ENCODE data around the gene F2RL1. TPM values are rescaled to one million over a fixed set of nuclear protein-coding genes. Genes with fewer than 3 reads are reported as not detected.
"Not testable (repeated sequence)": the region's sequence is repeated elsewhere in the genome, so short reads cannot be mapped to it uniquely, and the experiment has no call there.

The F2RL1 gene
- total RNA-seq, 2 donors from 2014 or later: not detected

GRCh38 chr5:76791461-76791860, 27.4 kb upstream of the F2RL1 start:
- DNase-seq (ENCODE audit: low spot score) (no peak), ATAC-seq (no peak)
- Mint-ChIP-seq H3K27ac (no peak overlapping the region), H3K36me3 (no peaks in the 10 kb centered on the region), H3K4me3 (no peak overlapping the region), H3K9me3 (no peaks in the 10 kb centered on the region), H3K4me1 (ENCODE audit: low read depth in 2 of 2) (peaks cover 7 to 16% of the 10 kb centered on the region in 2 donors), H3K27me3 (peaks cover 0 to 3% of the 10 kb centered on the region in 2 donors)

- ATAC-seq (no peak), DNase-seq (ENCODE audit: low spot score) (no peak)
- H3K27me3 Mint-ChIP-seq: peaks cover 2 to 4% of the 10 kb centered on the region in 2 donors
- peaks cover 6 to 13% of the 10 kb centered on the region in 2 donors for H3K4me1 Mint-ChIP-seq (ENCODE audit: low read depth in 2 of 2)
- no peak overlapping the region for H3K4me3 Mint-ChIP-seq
- H3K9me3 Mint-ChIP-seq: no peaks in the 10 kb centered on the region
- no peaks in the 10 kb centered on the region for H3K36me3 Mint-ChIP-seq
- no peak overlapping the region for H3K27ac Mint-ChIP-seq
Measured at GRCh38 chr5:76794871-76795270, 24.0 kb upstream of the F2RL1 start.

GRCh38 chr5:76799588-76799987, 19.2 kb upstream of the F2RL1 start:
- Mint-ChIP-seq H3K27ac (no peak overlapping the region), H3K9me3 (no peaks in the 10 kb centered on the region), H3K4me3 (no peak overlapping the region), H3K4me1 (ENCODE audit: low read depth in 2 of 2) (no peaks in the 10 kb centered on the region), H3K27me3 (peaks cover 17 to 25% of the 10 kb centered on the region in 2 donors), H3K36me3 (no peaks in the 10 kb centered on the region)
- DNase-seq (ENCODE audit: low spot score) (no peak), ATAC-seq (no peak)

DNA sequence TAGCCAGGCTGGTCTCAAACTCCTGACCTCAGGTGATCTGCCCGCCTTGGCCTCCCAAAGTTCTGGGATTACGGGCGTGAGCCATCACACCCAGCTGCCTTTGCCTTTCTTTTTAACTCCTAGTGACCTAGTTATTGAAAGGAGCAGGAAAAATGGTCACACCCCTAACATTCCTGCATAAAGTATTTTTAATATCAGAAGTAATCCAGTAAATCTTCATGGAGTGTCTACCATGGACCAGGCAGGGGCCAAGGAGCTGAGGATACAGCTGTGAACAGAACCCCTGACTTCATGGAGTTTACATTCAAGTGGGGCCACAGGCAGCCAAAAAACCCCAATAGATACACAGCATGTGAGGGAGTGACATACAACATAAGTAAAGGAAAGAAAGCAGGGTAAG, 18.3 kb upstream of the F2RL1 start:
- Mint-ChIP-seq H3K4me3 (no peak overlapping the region), H3K36me3 (no peaks in the 10 kb centered on the region), H3K9me3 (no peaks in the 10 kb centered on the region), H3K4me1 (ENCODE audit: low read depth in 2 of 2) (no peaks in the 10 kb centered on the region), H3K27ac (no peak overlapping the region), H3K27me3 (peaks cover 17 to 25% of the 10 kb centered on the region in 2 donors)
- ATAC-seq (no peak), DNase-seq (ENCODE audit: low spot score) (no peak)

DNA sequence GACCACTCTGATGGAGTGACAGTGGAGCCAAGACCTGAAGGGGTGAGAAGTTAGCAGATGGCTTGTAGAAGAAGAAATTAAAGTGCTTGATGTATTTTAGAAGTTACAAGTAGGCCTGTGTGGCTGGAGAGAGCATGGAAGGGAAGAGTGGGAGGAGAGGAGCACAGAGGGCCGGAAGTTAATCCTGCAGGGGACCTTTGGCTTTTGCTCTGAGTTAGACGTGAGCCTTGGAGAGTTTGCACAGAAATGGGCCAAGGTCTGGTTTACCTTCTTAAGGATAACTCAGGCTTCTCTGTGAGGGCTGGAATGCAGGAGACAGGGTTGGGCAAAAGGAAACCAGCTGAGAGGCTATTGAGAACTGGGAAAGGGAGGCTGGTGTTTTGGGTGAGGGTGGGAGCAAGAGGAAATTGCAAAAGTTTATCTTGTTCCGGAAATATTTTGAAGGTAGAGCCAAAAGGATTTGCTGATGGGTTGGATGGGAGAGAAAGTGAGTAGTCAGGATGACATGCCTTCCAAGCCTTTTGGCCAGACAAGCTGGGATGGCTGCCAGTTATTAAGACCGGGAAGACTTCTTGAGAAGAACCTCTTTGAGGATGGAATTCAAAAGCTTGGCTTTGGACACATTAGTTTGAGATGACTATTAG, 17.5 kb upstream of the F2RL1 start:
- Mint-ChIP-seq H3K9me3 (no peaks in the 10 kb centered on the region), H3K27ac (no peak overlapping the region), H3K27me3 (peaks cover 17 to 25% of the 10 kb centered on the region in 2 donors), H3K4me3 (no peak overlapping the region), H3K4me1 (ENCODE audit: low read depth in 2 of 2) (no peaks in the 10 kb centered on the region), H3K36me3 (no peaks in the 10 kb centered on the region)
- ATAC-seq (no peak), DNase-seq (ENCODE audit: low spot score) (no peak)

- no peaks in the 10 kb centered on the region for H3K4me1 Mint-ChIP-seq (ENCODE audit: low read depth in 2 of 2)
- H3K4me3 Mint-ChIP-seq: no peak overlapping the region
- no peak overlapping the region for H3K27ac Mint-ChIP-seq
- DNase-seq (ENCODE audit: low spot score) (no peak), ATAC-seq (no peak)
- H3K9me3 Mint-ChIP-seq: no peaks in the 10 kb centered on the region
- no peaks in the 10 kb centered on the region for H3K36me3 Mint-ChIP-seq
- H3K27me3 Mint-ChIP-seq: peaks cover 17 to 25% of the 10 kb centered on the region in 2 donors
Measured at GRCh38 chr5:76801803-76802195, 17.0 kb upstream of the F2RL1 start.

- Mint-ChIP-seq H3K4me3 (no peak overlapping the region), H3K27me3 (peaks cover 17 to 25% of the 10 kb centered on the region in 2 donors), H3K27ac (no peak overlapping the region), H3K9me3 (no peaks in the 10 kb centered on the region), H3K36me3 (no peaks in the 10 kb centered on the region), H3K4me1 (ENCODE audit: low read depth in 2 of 2) (no peaks in the 10 kb centered on the region)
- DNase-seq (ENCODE audit: low spot score) (no peak), ATAC-seq (no peak)
Measured at GRCh38 chr5:76804266-76804665, 14.6 kb upstream of the F2RL1 start.

DNA sequence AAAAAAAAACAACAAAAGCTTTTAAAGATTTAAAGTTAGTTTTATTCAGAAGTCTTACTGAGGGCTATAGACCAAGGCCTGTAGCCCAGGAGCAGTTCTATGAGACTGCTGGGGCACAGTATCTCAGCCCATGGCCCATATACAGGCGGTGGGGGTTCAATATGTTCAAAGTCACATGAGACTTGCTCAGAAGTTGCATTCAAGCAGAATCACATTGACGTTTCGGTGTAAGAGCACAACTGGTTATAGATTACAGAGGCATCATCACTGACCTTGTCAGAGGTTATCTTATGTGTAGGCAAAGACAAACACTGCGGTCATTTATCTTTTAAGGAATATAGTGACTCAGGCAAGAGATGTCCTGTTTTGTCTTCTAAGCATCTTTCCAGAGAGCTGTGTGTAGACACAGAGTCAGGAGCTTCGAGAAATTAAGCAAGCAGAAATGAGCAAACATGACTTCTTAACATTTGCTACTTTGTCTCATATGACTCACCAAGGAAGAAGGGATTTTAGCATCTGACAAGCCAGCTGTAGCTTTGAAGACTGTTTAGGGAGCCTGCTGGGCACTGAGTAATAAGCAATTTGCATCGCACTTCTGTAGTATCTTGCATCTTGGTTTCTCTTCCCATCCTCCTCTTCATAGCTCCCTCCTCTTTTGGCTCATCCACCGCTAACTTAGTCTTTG, 12.9 kb upstream of the F2RL1 start:
- no peaks in the 10 kb centered on the region for H3K4me1 Mint-ChIP-seq (ENCODE audit: low read depth in 2 of 2)
- no peak for ATAC-seq
- DNase-seq (ENCODE audit: low spot score): no peak
- H3K36me3 Mint-ChIP-seq: no peaks in the 10 kb centered on the region
- peaks cover 13 to 16% of the 10 kb centered on the region in 2 donors for H3K27me3 Mint-ChIP-seq
- no peaks in the 10 kb centered on the region for H3K9me3 Mint-ChIP-seq
- H3K4me3 Mint-ChIP-seq: no peak overlapping the region
- H3K27ac Mint-ChIP-seq: no peak overlapping the region

- Mint-ChIP-seq H3K27me3 (peaks cover 0 to 5% of the 10 kb centered on the region in 2 donors), H3K4me3 (no peak overlapping the region), H3K4me1 (ENCODE audit: low read depth in 2 of 2) (no peaks in the 10 kb centered on the region), H3K27ac (no peak overlapping the region), H3K9me3 (no peaks in the 10 kb centered on the region), H3K36me3 (no peaks in the 10 kb centered on the region)
- ATAC-seq: no peak
- no peak for DNase-seq (ENCODE audit: low spot score)
Measured at GRCh38 chr5:76807296-76807695, 11.5 kb upstream of the F2RL1 start.

- DNase-seq (ENCODE audit: low spot score) (no peak), ATAC-seq (no peak)
- H3K9me3 Mint-ChIP-seq: no peaks in the 10 kb centered on the region
- H3K4me3 Mint-ChIP-seq: no peak overlapping the region
- H3K4me1 Mint-ChIP-seq (ENCODE audit: low read depth in 2 of 2): no peaks in the 10 kb centered on the region
- no peak overlapping the region for H3K27ac Mint-ChIP-seq
- peaks cover 0 to 3% of the 10 kb centered on the region in 2 donors for H3K27me3 Mint-ChIP-seq
- H3K36me3 Mint-ChIP-seq: no peaks in the 10 kb centered on the region
Measured at GRCh38 chr5:76808141-76808691, 10.6 kb upstream of the F2RL1 start.

GRCh38 chr5:76809141-76809540, 9.7 kb upstream of the F2RL1 start:
- no peaks in the 10 kb centered on the region for H3K36me3 Mint-ChIP-seq
- H3K4me3 Mint-ChIP-seq: no peak overlapping the region
- ATAC-seq (no peak), DNase-seq (ENCODE audit: low spot score) (no peak)
- H3K9me3 Mint-ChIP-seq: no peaks in the 10 kb centered on the region
- no peak overlapping the region for H3K27ac Mint-ChIP-seq
- H3K4me1 Mint-ChIP-seq (ENCODE audit: low read depth in 2 of 2): no peaks in the 10 kb centered on the region
- H3K27me3 Mint-ChIP-seq: peaks cover 0 to 2% of the 10 kb centered on the region in 2 donors

GRCh38 chr5:76810236-76810635, 8.6 kb upstream of the F2RL1 start:
- no peaks in the 10 kb centered on the region for H3K9me3 Mint-ChIP-seq
- H3K27me3 Mint-ChIP-seq: peaks cover 2 to 3% of the 10 kb centered on the region in 2 donors
- no peak for ATAC-seq
- H3K4me3 Mint-ChIP-seq: no peak overlapping the region
- no peak for DNase-seq (ENCODE audit: low spot score)
- H3K36me3 Mint-ChIP-seq: no peaks in the 10 kb centered on the region
- no peaks in the 10 kb centered on the region for H3K4me1 Mint-ChIP-seq (ENCODE audit: low read depth in 2 of 2)
- no peak overlapping the region for H3K27ac Mint-ChIP-seq

- Mint-ChIP-seq H3K4me3 (no peak overlapping the region), H3K4me1 (ENCODE audit: low read depth in 2 of 2) (no peaks in the 10 kb centered on the region), H3K27me3 (peaks cover 7 to 12% of the 10 kb centered on the region in 2 donors), H3K36me3 (no peaks in the 10 kb centered on the region), H3K27ac (no peak overlapping the region), H3K9me3 (no peaks in the 10 kb centered on the region)
- ATAC-seq: no peak
- no peak for DNase-seq (ENCODE audit: low spot score)
Measured at GRCh38 chr5:76811214-76811613, 7.6 kb upstream of the F2RL1 start.

GRCh38 chr5:76812209-76812608, 6.6 kb upstream of the F2RL1 start:
- not testable (repeated sequence) for H3K4me1 Mint-ChIP-seq (ENCODE audit: low read depth in 2 of 2); ATAC-seq; H3K27ac Mint-ChIP-seq; H3K4me3 Mint-ChIP-seq; H3K36me3 Mint-ChIP-seq; H3K9me3 Mint-ChIP-seq; DNase-seq (ENCODE audit: low spot score)
- peaks cover 7 to 21% of the 10 kb centered on the region in 2 donors for H3K27me3 Mint-ChIP-seq
